HG03280 (cell line): ENCODE measurements around the gene ORC2.
"Not testable (repeated sequence)": the region's sequence is repeated elsewhere in the genome, so short reads cannot be mapped to it uniquely, and the experiment has no call there.

ENCODE experiments used
- ATAC-seq: cut with Tn5 transposase; IDR thresholded peaks from one replicate; pipeline ENCODE4 v1.9.1; 2021; ENCODE audit warnings: mild to moderate bottlenecking, moderate library complexity; ENCODE audit not compliant: unreplicated experiment

ORC2 gene

GRCh38 chr2:200939832-200940231 lies 23.6 kb downstream of the ORC2 start:
- ATAC-seq: no peak

- ATAC-seq: no peak
These were observed 32.4 kb downstream of the ORC2 start for GRCh38 chr2:200930947-200931626.

- no peak for ATAC-seq
These were observed 33.9 kb downstream of the ORC2 start for GRCh38 chr2:200929334-200930249.

GRCh38 chr2:200922439-200922838 lies 41.0 kb downstream of the ORC2 start:
- no peak for ATAC-seq

GRCh38 chr2:200913654-200914053 lies 49.8 kb downstream of the ORC2 start:
- ATAC-seq: no peak

GRCh38 chr2:200909958-200910357 lies 53.5 kb downstream of the ORC2 start:
- ATAC-seq: no peak

- no peak for ATAC-seq
These were observed 57.7 kb downstream of the ORC2 start for GRCh38 chr2:200905618-200906296.

- peak; percentile 100 for ATAC-seq
These were observed 61.9 kb downstream of the ORC2 start for GRCh38 chr2:200901459-200902072.

GRCh38 chr2:200899482-200899881 lies 64.0 kb downstream of the ORC2 start:
- ATAC-seq: no peak

- ATAC-seq: peak; percentile 90
These were observed 74.5 kb downstream of the ORC2 start, which contains the start of the genes NIF3L1 and PPIL3 for GRCh38 chr2:200888704-200889625. NIF3L1 (plus strand) TSS chr2:200889371; CDS start chr2:200891944, 2,573 bp downstream. PPIL3 (minus strand) TSS chr2:200889077; CDS start chr2:200887615, 1,462 bp downstream.

GRCh38 chr2:200881715-200882249 lies 81.7 kb downstream of the ORC2 start:
- ATAC-seq: not testable (repeated sequence)

- ATAC-seq: no peak
These were observed 85.1 kb downstream of the ORC2 start for GRCh38 chr2:200878289-200878880.

GRCh38 chr2:200877443-200877842 lies 86.0 kb downstream of the ORC2 start:
- ATAC-seq: no peak

- ATAC-seq: no peak
These were observed 89.9 kb downstream of the ORC2 start for GRCh38 chr2:200873560-200873959.

GRCh38 chr2:200871151-200871550 lies 92.3 kb downstream of the ORC2 start:
- no peak for ATAC-seq

GRCh38 chr2:200869014-200869413 lies 94.4 kb downstream of the ORC2 start:
- ATAC-seq: no peak

- ATAC-seq: peak; percentile 86
These were observed 99.1 kb downstream of the ORC2 start, which contains the start of gene CLK1 for GRCh38 chr2:200864176-200865034. CLK1 (minus strand) TSS chr2:200864658; CDS start chr2:200861862, 2,796 bp downstream.

- ATAC-seq: no peak
These were observed 99.7 kb downstream of the ORC2 start for GRCh38 chr2:200863782-200864175.
